Measurements from ENCODE around the gene AGMAT.

- TF ChIP-seq POLR2A (IDR thresholded peaks at IDR 0.05) = peak in 1 of 2 donors; percentile 45
- TF ChIP-seq, protein P1, sequence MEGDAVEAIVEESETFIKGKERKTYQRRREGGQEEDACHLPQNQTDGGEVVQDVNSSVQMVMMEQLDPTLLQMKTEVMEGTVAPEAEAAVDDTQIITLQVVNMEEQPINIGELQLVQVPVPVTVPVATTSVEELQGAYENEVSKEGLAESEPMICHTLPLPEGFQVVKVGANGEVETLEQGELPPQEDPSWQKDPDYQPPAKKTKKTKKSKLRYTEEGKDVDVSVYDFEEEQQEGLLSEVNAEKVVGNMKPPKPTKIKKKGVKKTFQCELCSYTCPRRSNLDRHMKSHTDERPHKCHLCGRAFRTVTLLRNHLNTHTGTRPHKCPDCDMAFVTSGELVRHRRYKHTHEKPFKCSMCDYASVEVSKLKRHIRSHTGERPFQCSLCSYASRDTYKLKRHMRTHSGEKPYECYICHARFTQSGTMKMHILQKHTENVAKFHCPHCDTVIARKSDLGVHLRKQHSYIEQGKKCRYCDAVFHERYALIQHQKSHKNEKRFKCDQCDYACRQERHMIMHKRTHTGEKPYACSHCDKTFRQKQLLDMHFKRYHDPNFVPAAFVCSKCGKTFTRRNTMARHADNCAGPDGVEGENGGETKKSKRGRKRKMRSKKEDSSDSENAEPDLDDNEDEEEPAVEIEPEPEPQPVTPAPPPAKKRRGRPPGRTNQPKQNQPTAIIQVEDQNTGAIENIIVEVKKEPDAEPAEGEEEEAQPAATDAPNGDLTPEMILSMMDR (IDR thresholded peaks at IDR 0.05) = no peak
These were observed 60.9 kb downstream of the AGMAT start, which contains the start of gene CASP9 for GRCh38 chr1:15524021-15524282.
